ENCODE results near the gene TNFRSF19. TPM values are rescaled to one million over a fixed set of nuclear protein-coding genes. Genes with fewer than 3 reads are reported as not detected.

Gene TNFRSF19
- total and polyA plus RNA-seq, 4 donors, result 0.27 to 2.8 (median 0.91) TPM

GRCh38 chr13:23550163-23550562 lies 20.0 kb upstream of the TNFRSF19 start:
- no peak overlapping the region for H3K9ac ChIP-seq (ENCODE audit: low read depth in 1 of 2, low read length in 2 of 2)
- no peak overlapping the region for H3K4me3 ChIP-seq (ENCODE audit: low read depth in 1 of 3, low read length in 3 of 3)
- H3K4me1 ChIP-seq (ENCODE audit: control insufficient read depth in 4 of 4, insufficient read depth in 4 of 4, low read length in 3 of 4), result peaks cover 0 to 3% (median 1%) of the 10 kb centered on the region in 4 donors
- H3K9me3 ChIP-seq (ENCODE audit: control insufficient read depth in 4 of 4, low read length in 3 of 4), result peaks cover 0 to 6% (median 2%) of the 10 kb centered on the region in 4 donors
- no peak for DNase-seq (ENCODE audit: low spot score)
- WGBS, result 92% methylated on average over 1 of the region's 1 CpG
- peaks cover 0 to 7% (median 1%) of the 10 kb centered on the region in 4 donors for H3K27me3 ChIP-seq (ENCODE audit: control insufficient read depth in 4 of 4, insufficient read depth in 4 of 4, low read length in 3 of 4)
- no peak overlapping the region for H3K27ac ChIP-seq (ENCODE audit: low read depth in 1 of 2, low read length in 2 of 2)
- TF ChIP-seq HNF4A (conservative IDR thresholded peaks at IDR 0.05) (no peak), RXRA (IDR thresholded peaks at IDR 0.05) (no peak), NR2F2 (IDR thresholded peaks at IDR 0.05) (no peak), FOXA1 (IDR thresholded peaks at IDR 0.05) (no peak), EGR1 (IDR thresholded peaks at IDR 0.05; ENCODE audit: low read depth in 2 of 2) (no peak), ATF3 (IDR thresholded peaks at IDR 0.05) (no peak), TAF1 (conservative IDR thresholded peaks at IDR 0.05) (no peak), JUND (IDR thresholded peaks at IDR 0.05) (no peak), GABPA (IDR thresholded peaks at IDR 0.05 in 1 of 2, conservative IDR thresholded peaks at IDR 0.05 in 1 of 2) (no peak), YY1 (IDR thresholded peaks at IDR 0.05) (no peak), RAD21 (IDR thresholded peaks at IDR 0.05) (no peak), SP1 (IDR thresholded peaks at IDR 0.05) (no peak), FOXA2 (IDR thresholded peaks at IDR 0.05) (no peak)
- TF ChIP-seq, protein P1, sequence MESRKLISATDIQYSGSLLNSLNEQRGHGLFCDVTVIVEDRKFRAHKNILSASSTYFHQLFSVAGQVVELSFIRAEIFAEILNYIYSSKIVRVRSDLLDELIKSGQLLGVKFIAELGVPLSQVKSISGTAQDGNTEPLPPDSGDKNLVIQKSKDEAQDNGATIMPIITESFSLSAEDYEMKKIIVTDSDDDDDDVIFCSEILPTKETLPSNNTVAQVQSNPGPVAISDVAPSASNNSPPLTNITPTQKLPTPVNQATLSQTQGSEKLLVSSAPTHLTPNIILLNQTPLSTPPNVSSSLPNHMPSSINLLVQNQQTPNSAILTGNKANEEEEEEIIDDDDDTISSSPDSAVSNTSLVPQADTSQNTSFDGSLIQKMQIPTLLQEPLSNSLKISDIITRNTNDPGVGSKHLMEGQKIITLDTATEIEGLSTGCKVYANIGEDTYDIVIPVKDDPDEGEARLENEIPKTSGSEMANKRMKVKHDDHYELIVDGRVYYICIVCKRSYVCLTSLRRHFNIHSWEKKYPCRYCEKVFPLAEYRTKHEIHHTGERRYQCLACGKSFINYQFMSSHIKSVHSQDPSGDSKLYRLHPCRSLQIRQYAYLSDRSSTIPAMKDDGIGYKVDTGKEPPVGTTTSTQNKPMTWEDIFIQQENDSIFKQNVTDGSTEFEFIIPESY (IDR thresholded peaks at IDR 0.05), result no peak
- H3K36me3 ChIP-seq (ENCODE audit: control insufficient read depth in 4 of 4, insufficient read depth in 3 of 4, low read depth in 1 of 4, low read length in 3 of 4), result no peaks in the 10 kb centered on the region

DNA sequence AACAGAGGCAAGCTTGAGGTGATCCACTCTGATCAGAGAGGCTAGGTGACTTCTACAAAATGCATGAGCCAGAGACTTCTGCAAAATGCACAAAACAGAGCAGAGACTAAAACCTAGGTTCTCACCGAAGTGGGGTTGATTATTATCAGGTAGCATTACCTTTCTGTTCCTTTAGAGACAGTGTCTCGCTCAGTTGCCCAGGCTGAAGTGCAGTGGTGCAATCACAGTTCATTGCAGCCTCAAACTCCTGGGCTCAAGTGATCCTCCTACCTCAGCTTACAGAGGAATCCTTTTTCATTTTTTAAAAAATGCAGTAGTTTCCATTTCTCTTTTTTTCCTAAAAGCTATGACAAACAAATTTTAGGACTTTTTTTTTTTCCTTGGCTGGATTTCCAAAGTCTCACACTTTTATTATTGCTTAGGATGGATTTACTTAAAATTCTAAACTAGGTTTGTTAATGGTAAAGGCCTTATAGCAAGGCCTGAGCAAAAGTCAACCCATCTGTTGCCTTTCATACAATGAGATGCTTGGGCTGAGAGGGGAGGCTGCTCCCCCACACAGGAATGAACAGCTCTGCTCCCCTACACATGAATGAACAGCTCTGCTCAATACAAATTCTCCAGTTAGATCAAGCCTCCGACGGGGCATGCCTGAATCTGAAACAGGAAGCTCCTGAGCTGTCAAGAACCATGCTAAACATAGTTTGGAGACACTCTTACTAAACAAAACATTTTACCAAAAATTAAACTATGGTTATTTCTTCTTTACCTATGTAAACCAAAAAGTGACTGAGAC lies 18.8 kb upstream of the TNFRSF19 start:
- Histone ChIP-seq H3K27ac (ENCODE audit: low read depth in 1 of 2, low read length in 2 of 2) (no peak overlapping the region), H3K9me3 (ENCODE audit: control insufficient read depth in 4 of 4, low read length in 3 of 4) (peaks cover 0 to 6% (median 2%) of the 10 kb centered on the region in 4 donors), H3K9ac (ENCODE audit: low read depth in 1 of 2, low read length in 2 of 2) (no peak overlapping the region), H3K27me3 (ENCODE audit: control insufficient read depth in 4 of 4, insufficient read depth in 4 of 4, low read length in 3 of 4) (peaks cover 0 to 6% (median 1%) of the 10 kb centered on the region in 4 donors), H3K4me1 (ENCODE audit: control insufficient read depth in 4 of 4, insufficient read depth in 4 of 4, low read length in 3 of 4) (peaks cover 0 to 3% (median 1%) of the 10 kb centered on the region in 4 donors), H3K4me3 (ENCODE audit: low read depth in 1 of 3, low read length in 3 of 3) (no peak overlapping the region), H3K36me3 (ENCODE audit: control insufficient read depth in 4 of 4, insufficient read depth in 3 of 4, low read depth in 1 of 4, low read length in 3 of 4) (no peaks in the 10 kb centered on the region)
- 70% methylated on average over 4 of the region's 4 CpGs for WGBS
- TF ChIP-seq FOXA2 (IDR thresholded peaks at IDR 0.05) (no peak), FOXA1 (IDR thresholded peaks at IDR 0.05) (no peak), HNF4G (IDR thresholded peaks at IDR 0.05) (no peak), GABPA (IDR thresholded peaks at IDR 0.05 in 1 of 2, conservative IDR thresholded peaks at IDR 0.05 in 1 of 2) (no peak), SP1 (IDR thresholded peaks at IDR 0.05) (no peak), NR2F2 (IDR thresholded peaks at IDR 0.05) (no peak), ATF3 (IDR thresholded peaks at IDR 0.05) (no peak), REST (IDR thresholded peaks at IDR 0.05) (no peak), RXRA (IDR thresholded peaks at IDR 0.05) (no peak), RAD21 (IDR thresholded peaks at IDR 0.05) (no peak), HNF4A (conservative IDR thresholded peaks at IDR 0.05) (no peak), JUND (IDR thresholded peaks at IDR 0.05) (no peak), YY1 (IDR thresholded peaks at IDR 0.05) (no peak)
- TF ChIP-seq, protein P1 (IDR thresholded peaks at IDR 0.05), result no peak
- TF ChIP-seq, protein P2, sequence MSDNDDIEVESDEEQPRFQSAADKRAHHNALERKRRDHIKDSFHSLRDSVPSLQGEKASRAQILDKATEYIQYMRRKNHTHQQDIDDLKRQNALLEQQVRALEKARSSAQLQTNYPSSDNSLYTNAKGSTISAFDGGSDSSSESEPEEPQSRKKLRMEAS (IDR thresholded peaks at IDR 0.05), result no peak
- no peak for DNase-seq (ENCODE audit: low spot score)

Measured in liver (tissue), 9 donors.